AML-193 (cell line): ENCODE data around the gene TAF11L9.
"Not testable (repeated sequence)": the region's sequence is repeated elsewhere in the genome, so short reads cannot be mapped to it uniquely, and the experiment has no call there.

Experiments
- DNase-seq, 2 experiments: peaks; one replicate each; lab custom pipeline; 2025; lab: John Stamatoyannopoulos, UW

The TAF11L9 gene

DNA sequence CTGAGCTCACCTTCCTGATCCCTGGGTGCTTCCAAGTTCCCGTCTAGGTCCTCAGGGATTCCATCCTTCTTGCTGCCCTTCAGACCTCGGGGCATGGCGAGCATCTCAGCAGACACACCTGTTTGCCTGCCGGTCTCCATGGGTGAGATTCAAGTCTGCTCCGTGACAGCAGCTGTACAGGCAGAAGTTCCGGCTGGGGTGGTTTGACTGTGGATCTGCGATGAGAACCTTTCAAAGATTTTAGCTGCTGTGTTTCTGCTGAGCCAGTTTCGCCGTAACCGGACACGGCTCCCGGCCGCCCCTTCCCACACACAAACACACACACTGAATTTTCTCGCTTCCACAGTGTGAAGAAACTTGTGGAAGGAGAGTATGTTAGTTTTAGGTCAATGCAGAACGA is at the start of gene TAF11L9:
TAF11L9 (minus strand) TSS at position 140 of the 400 bp plus-strand sequence.
- DNase-seq = not testable (repeated sequence)

DNA sequence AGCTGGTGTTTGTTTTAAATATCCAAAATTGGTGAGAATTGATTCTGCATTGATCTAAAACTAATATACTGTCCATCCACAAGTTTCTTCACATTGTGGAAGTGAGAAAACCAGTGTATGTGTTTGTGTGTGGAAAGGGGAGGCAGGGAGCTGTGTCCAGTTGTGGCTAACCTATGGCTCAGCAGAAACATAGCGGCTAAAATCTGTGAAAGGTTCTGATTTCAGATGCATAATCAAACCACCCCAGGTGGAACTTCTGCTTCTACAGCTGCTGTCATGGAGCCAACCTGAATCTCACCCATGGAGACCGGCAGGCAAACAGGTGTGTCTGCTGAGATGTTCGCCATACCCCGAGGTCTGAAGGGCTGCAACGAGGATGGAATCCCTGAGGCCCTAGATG is 40.0 kb upstream of the TAF11L9 start, which contains the start of gene TAF11L14:
TAF11L14 (plus strand) TSS at position 301 of the 400 bp plus-strand sequence.
- DNase-seq = no peak

DNA sequence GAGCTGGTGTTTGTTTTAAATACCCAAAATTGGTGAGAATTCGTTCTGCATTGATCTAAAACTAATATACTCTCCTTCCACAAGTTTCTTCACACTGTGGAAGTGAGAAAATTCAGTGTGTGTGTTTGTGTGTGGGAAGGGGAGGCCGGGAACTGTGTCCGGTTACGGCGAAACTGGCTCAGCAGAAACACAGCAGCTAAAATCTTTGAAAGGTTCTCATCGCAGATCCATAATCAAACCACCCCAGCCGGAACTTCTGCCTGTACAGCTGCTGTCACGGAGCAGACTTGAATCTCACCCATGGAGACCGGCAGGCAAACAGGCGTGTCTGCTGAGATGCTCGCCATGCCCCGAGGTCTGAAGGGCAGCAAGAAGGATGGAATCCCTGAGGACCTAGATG is 37.6 kb upstream of the TAF11L9 start, which contains the start of gene TAF11L13:
TAF11L13 (plus strand) TSS at position 301 of the 400 bp plus-strand sequence.
- DNase-seq = not testable (repeated sequence)

DNA sequence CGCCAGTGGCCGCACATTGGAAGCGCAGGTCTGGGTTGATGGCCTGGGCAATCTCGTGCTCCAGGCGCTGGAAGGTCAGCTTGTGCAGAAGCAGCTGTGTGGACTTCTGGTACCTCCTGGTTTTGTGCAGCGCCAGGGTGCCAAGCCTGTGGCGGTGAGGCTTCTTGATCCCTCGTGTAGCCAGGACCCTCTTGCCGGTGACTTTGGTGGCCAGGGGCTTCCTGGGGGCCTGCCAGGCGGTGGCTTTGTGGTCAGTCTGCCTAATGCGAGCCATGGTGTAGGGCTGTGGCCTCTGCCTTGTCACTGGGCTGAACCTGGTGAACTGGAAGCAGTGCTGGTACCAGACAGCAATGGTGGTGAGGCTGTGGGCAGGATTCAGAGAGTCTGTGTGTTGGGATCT is 31.5 kb upstream of the TAF11L9 start:
- DNase-seq = no peak

DNA sequence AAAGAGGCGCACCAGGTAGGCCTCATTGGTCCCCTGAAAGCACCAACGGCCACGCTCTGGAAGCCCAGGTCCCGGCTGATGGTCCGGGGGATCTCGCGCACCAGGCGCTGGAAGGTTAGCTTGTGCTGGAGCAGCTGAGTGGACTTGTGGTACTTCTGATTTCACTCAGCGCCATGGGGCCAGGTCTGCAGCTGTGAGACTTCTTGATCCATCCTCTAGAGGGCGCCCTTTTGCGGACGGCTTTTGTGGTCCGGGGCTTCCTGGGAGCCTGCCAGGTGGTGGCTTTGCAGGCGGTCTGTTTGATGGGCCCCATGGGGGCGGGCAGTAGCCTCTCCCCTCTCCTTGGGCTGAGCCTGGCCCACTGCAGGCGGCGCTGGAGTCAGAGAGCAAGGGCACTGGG is 26.4 kb upstream of the TAF11L9 start:
- no peak for DNase-seq

DNA sequence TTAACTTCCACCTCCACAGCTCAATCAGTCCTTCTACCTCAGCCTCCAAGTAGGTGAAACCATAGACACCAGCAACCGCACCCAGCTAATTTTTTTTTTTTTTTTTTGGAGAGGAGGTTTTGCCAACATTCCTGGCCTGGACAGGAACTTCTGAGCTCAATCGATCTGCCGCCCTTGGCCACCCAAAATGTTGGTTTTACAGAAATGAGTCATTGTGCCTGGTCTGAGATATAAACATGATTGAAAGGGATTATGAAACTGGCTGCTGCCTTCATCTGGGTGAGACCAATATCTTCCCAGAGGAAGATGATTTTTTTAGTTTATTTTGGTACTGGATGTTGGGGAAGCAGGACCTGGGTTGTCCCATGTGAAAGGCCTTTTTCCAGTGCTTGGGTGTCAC is 25.2 kb upstream of the TAF11L9 start:
- DNase-seq = no peak

DNA sequence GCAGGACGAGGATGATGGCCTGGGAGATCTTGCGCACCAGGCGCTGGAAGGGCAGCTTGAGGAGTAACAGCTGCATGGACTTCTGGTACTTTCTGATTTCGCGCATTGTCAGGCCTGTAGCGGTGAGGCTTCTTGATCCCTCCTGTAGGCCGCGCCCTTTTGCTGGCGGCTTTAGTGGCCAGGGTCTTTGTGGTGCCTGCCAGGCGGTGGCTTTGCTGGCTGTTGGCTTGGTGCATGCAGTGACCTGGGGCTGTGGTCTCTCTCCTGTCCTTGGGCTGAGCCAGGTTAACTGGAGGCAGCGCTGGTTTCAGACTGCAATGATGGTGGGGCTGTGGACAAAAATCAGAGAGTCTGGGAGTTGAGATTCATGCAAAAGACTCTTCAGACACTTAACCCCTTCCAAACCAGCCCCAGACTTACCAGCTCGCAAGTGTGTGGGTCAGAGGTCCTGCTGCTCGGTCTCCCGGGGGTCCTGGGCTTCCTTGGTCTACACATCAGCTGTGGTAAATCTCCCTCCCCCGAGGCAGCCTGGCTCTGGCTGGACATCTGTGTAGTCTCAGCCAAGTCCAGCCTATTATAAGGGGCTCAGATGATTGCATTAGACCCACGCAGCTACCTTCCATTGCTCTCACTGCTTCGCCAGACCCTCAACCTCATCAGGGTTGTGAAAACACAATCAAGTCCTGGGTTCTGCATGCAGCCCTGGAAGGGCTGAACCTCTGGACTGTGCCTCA is 20.8 kb upstream of the TAF11L9 start:
- DNase-seq = no peak

DNA sequence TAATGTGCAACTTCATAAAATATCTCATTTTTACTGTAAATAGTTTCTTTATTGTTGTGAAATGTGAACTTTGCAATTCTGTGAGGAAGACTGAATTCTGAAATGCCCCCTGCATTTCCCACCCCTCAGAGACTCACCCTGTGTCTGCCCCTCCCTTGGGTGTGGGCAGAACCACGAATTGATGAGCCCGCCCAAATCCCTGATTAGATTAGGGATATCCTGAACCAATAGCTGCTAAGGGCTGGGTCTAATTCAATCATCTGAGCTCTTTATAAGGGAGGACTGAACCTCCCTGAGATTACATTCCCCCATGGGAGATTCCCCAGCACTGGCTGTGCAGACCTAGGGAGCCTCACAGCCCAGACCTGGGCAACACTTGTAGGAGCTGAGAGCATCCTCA is 15.9 kb upstream of the TAF11L9 start, which contains the start of gene TAF11L12:
TAF11L12 (plus strand) TSS at position 301 of the 400 bp plus-strand sequence.
- DNase-seq = not testable (repeated sequence)

DNA sequence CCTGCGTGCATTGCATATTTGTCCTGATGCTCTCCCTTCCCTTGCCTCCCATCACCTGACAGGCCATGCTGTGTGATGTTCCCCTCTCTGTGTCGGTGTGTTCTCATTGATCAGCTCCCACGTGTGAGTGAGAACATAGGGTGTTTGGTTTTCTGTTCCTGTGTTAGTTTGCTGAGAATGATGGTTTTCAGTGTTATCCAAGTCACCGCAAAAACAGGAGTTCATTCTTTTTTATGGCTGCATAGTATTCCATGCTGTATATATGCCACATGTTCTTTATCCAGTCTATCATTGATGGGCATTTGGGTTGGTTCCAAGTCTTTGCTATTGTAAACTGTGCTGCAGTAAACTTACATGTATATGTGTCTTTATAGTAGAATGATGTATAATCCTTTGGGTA is 13.3 kb upstream of the TAF11L9 start:
- not testable (repeated sequence) for DNase-seq

DNA sequence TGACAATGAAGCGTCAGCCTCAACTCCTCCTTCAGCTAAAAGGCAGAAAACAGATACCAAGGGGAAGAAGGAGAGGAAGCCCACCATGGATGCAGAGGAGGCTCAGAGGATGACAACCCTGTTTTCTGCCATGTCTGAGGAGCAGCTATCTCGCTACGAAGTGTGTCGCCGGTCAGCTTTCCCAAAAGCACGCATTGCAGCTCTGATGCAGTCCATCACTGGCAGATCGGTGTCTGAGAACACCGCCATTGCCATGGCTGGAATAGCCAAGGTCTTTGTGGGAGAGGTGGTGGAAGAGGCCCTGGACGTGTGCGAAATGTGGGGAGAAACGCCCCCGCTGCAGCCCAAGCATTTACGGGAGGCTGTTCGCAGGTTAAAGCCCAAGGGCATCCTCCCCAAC is 10.8 kb upstream of the TAF11L9 start:
- no peak for DNase-seq

DNA sequence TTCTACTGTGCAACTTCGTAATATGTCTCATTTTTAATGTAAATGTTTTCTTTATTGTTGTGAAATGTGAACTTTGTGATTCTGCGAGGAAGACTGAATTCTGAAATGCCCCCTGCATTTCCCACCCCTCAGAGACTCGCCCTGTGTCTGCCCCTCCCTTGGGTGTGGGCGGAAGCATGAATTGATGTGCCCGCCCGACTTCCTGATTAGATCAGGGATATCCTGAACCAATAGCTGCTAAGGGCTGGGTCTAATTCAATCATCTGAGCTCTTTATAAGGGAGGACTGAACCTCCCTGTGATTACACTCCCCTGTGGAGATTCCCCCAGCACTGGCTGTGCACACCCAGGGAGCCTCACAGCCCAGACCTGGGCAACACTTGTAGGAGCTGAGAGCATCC is 9.7 kb upstream of the TAF11L9 start, which contains the start of gene TAF11L11:
TAF11L11 (plus strand) TSS at position 304 of the 400 bp plus-strand sequence.
- DNase-seq = not testable (repeated sequence)

DNA sequence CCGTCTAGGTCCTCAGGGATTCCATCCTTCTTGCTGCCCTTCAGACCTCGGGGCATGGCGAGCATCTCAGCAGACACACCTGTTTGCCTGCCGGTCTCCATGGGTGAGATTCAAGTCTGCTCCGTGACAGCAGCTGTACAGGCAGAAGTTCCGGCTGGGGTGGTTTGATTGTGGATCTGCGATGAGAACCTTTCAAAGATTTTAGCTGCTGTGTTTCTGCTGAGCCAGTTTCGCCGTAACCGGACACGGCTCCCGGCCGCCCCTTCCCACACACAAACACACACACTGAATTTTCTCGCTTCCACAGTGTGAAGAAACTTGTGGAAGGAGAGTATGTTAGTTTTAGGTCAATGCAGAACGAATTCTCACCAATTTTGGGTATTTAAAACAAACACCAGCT is 3.5 kb upstream of the TAF11L9 start, which contains the start of gene TAF11L10:
TAF11L10 (minus strand) TSS at position 101 of the 400 bp plus-strand sequence.
- DNase-seq = not testable (repeated sequence)

DNA sequence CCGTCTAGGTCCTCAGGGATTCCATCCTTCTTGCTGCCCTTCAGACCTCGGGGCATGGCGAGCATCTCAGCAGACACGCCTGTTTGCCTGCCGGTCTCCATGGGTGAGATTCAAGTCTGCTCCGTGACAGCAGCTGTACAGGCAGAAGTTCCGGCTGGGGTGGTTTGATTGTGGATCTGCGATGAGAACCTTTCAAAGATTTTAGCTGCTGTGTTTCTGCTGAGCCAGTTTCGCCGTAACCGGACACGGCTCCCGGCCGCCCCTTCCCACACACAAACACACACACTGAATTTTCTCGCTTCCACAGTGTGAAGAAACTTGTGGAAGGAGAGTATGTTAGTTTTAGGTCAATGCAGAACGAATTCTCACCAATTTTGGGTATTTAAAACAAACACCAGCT is 3.3 kb downstream of the TAF11L9 start, which contains the start of gene TAF11L8:
TAF11L8 (minus strand) TSS at position 101 of the 400 bp plus-strand sequence.
- DNase-seq = not testable (repeated sequence)

DNA sequence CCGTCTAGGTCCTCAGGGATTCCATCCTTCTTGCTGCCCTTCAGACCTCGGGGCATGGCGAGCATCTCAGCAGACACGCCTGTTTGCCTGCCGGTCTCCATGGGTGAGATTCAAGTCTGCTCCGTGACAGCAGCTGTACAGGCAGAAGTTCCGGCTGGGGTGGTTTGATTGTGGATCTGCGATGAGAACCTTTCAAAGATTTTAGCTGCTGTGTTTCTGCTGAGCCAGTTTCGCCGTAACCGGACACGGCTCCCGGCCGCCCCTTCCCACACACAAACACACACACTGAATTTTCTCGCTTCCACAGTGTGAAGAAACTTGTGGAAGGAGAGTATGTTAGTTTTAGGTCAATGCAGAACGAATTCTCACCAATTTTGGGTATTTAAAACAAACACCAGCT is 8.5 kb downstream of the TAF11L9 start, which contains the start of gene TAF11L7:
TAF11L7 (minus strand) TSS at position 101 of the 400 bp plus-strand sequence.
- DNase-seq = not testable (repeated sequence)
